ENCODE results near the gene HECTD2.

Gene HECTD2

DNA sequence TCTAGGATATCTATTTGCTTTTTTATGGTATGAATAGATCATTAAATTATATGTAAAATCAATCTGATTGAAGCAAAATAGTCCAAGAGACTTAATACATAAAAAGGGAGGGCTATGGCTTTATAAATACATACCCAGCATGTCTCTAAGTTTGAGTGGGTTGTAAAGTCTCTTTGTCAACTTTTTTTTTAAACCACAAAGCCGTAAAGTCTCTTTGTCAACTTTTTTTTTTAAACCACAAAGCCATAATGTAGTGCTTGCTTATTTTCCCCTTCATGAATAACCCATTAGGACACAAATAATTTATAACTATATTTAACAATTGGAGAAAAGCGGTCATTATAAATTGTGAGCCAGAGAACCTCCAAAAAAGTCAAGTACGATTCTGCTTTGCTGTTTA, 5.7 kb downstream of the HECTD2 start:
- H3K14ac ChIP-seq (ENCODE audit: low read length) = no peak overlapping the region
- no peak for DNase-seq
- no peak overlapping the region for H3K27ac ChIP-seq (ENCODE audit: low read depth, low read length)
- H2BK5ac ChIP-seq (ENCODE audit: low read depth, low read length, poor library complexity) = no peak overlapping the region
- no peak overlapping the region for H4K8ac ChIP-seq (ENCODE audit: low read depth, low read length)
- H3K4ac ChIP-seq (ENCODE audit: low read depth, low read length) = no peak overlapping the region
- WGBS (ENCODE audit: extremely low coverage, insufficient coverage, insufficient read length) = no CpG with 5 or more reads among the region's 3 CpGs
- no peak overlapping the region for H3K23ac ChIP-seq (ENCODE audit: low read length)
- no peak overlapping the region for H2BK12ac ChIP-seq (ENCODE audit: low read length)
- H2AFZ ChIP-seq (ENCODE audit: insufficient read depth, low read length, poor library complexity) = no peak overlapping the region
- H3K4me3 ChIP-seq (ENCODE audit: low read depth, low read length) = no peak overlapping the region
- no peak overlapping the region for H4K12ac ChIP-seq (ENCODE audit: low read depth, low read length)
- H2BK120ac ChIP-seq (ENCODE audit: insufficient read depth, low read length, poor library complexity) = no peak overlapping the region
- no peak overlapping the region for H4K91ac ChIP-seq (ENCODE audit: low read depth, low read length)
- no peak overlapping the region for H3K4me2 ChIP-seq (ENCODE audit: low read length)
- H3K79me2 ChIP-seq (ENCODE audit: control insufficient read depth, insufficient read depth, low read length, poor library complexity) = no peaks in the 10 kb centered on the region
- H3K9me3 ChIP-seq (ENCODE audit: insufficient read depth, low read depth, low read length) = no peaks in the 10 kb centered on the region
- no peak overlapping the region for H3K9ac ChIP-seq (ENCODE audit: low read length)
- peaks cover 2% of the 10 kb centered on the region for H3K79me1 ChIP-seq (ENCODE audit: low read length)
- no peak overlapping the region for H2AK5ac ChIP-seq (ENCODE audit: low read length)
- H3K36me3 ChIP-seq (ENCODE audit: control insufficient read depth in 1 of 2, insufficient read depth in 2 of 2, low read length in 2 of 2) = no peaks in the 10 kb centered on the region
- no peak overlapping the region for H3K18ac ChIP-seq (ENCODE audit: low read length)
- H3K27me3 ChIP-seq (ENCODE audit: insufficient read depth, low read length) = no peaks in the 10 kb centered on the region
- H3K4me1 ChIP-seq (ENCODE audit: control insufficient read depth in 1 of 2, insufficient read depth in 2 of 2, low read length in 2 of 2) = peaks cover 0 to 2% of the 10 kb centered on the region in 2 experiments

DNA sequence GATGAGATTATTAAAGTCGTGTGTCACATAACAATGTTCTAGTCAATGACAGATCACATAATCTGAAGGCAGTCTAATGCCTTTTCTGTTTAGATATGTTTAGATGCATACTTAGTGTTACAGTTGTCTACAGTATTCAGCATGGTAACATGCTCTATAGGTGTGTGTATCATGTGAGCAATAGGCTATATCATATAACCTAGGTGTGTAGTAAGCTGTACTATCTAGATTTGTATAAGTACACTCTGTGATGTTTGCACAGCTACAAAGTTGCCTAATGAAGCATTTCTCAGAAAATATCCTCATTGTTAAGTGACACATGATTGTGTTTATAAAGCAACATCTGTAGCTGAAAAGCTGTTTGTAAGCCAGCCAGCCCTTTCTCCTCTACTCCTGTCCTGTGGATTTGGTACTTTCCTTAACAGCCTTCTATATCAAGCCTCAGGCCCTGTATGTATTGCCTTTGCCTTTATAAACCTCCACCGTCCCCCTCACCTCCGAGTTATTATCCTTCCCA, 6.3 kb downstream of the HECTD2 start:
- no peak overlapping the region for H2AK5ac ChIP-seq (ENCODE audit: low read length)
- H3K23ac ChIP-seq (ENCODE audit: low read length) = no peak overlapping the region
- H3K9ac ChIP-seq (ENCODE audit: low read length) = no peak overlapping the region
- no peak overlapping the region for H3K4ac ChIP-seq (ENCODE audit: low read depth, low read length)
- no peak overlapping the region for H4K91ac ChIP-seq (ENCODE audit: low read depth, low read length)
- H2BK5ac ChIP-seq (ENCODE audit: low read depth, low read length, poor library complexity) = no peak overlapping the region
- DNase-seq = no peak
- H3K79me2 ChIP-seq (ENCODE audit: control insufficient read depth, insufficient read depth, low read length, poor library complexity) = no peaks in the 10 kb centered on the region
- no peak overlapping the region for H4K8ac ChIP-seq (ENCODE audit: low read depth, low read length)
- H3K18ac ChIP-seq (ENCODE audit: low read length) = no peak overlapping the region
- H2BK12ac ChIP-seq (ENCODE audit: low read length) = no peak overlapping the region
- H3K4me3 ChIP-seq (ENCODE audit: low read depth, low read length) = no peak overlapping the region
- no peak overlapping the region for H3K4me2 ChIP-seq (ENCODE audit: low read length)
- H3K27ac ChIP-seq (ENCODE audit: low read depth, low read length) = no peak overlapping the region
- no peak overlapping the region for H3K14ac ChIP-seq (ENCODE audit: low read length)
- WGBS (ENCODE audit: extremely low coverage, insufficient coverage, insufficient read length) = no CpG with 5 or more reads among the region's 3 CpGs
- H2AFZ ChIP-seq (ENCODE audit: insufficient read depth, low read length, poor library complexity) = no peak overlapping the region
- H4K12ac ChIP-seq (ENCODE audit: low read depth, low read length) = no peak overlapping the region
- H3K79me1 ChIP-seq (ENCODE audit: low read length) = no peaks in the 10 kb centered on the region
- no peak overlapping the region for H2BK120ac ChIP-seq (ENCODE audit: insufficient read depth, low read length, poor library complexity)
- no peaks in the 10 kb centered on the region for H3K4me1 ChIP-seq (ENCODE audit: control insufficient read depth in 1 of 2, insufficient read depth in 2 of 2, low read length in 2 of 2)
- no peaks in the 10 kb centered on the region for H3K9me3 ChIP-seq (ENCODE audit: insufficient read depth, low read depth, low read length)
- no peaks in the 10 kb centered on the region for H3K27me3 ChIP-seq (ENCODE audit: insufficient read depth, low read length)
- H3K36me3 ChIP-seq (ENCODE audit: control insufficient read depth in 1 of 2, insufficient read depth in 2 of 2, low read length in 2 of 2) = no peaks in the 10 kb centered on the region

DNA sequence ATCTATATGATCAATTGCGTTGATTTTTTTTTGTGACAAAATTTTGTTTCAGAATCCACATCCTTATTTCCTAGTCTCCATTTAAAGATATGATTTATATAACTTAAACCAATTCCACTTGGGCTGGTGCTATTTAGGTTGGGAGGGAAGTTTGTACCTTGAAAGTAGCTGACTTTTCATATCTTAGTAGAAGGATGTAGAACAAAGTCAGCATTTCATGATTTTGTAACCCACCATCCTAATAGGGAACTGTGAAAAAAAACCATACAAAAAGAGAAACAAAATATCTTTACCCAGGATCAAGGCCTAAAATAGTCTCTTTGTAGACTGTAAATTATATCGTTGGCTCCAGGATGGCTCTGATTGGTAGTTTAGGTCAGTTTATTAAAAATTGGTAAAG, 8.3 kb downstream of the HECTD2 start:
- no peak overlapping the region for H4K8ac ChIP-seq (ENCODE audit: low read depth, low read length)
- no peak overlapping the region for H3K4me3 ChIP-seq (ENCODE audit: low read depth, low read length)
- H3K4me2 ChIP-seq (ENCODE audit: low read length) = no peak overlapping the region
- no peak overlapping the region for H3K9ac ChIP-seq (ENCODE audit: low read length)
- H2AFZ ChIP-seq (ENCODE audit: insufficient read depth, low read length, poor library complexity) = no peak overlapping the region
- no peaks in the 10 kb centered on the region for H3K36me3 ChIP-seq (ENCODE audit: control insufficient read depth in 1 of 2, insufficient read depth in 2 of 2, low read length in 2 of 2)
- H3K4me1 ChIP-seq (ENCODE audit: control insufficient read depth in 1 of 2, insufficient read depth in 2 of 2, low read length in 2 of 2) = no peaks in the 10 kb centered on the region
- no peak for DNase-seq
- no peak overlapping the region for H3K27ac ChIP-seq (ENCODE audit: low read depth, low read length)
- H3K23ac ChIP-seq (ENCODE audit: low read length) = no peak overlapping the region
- no peak overlapping the region for H4K91ac ChIP-seq (ENCODE audit: low read depth, low read length)
- no peaks in the 10 kb centered on the region for H3K27me3 ChIP-seq (ENCODE audit: insufficient read depth, low read length)
- no peak overlapping the region for H3K18ac ChIP-seq (ENCODE audit: low read length)
- H2AK5ac ChIP-seq (ENCODE audit: low read length) = no peak overlapping the region
- WGBS (ENCODE audit: extremely low coverage, insufficient coverage, insufficient read length) = no CpG with 5 or more reads among the region's 2 CpGs
- no peak overlapping the region for H4K12ac ChIP-seq (ENCODE audit: low read depth, low read length)
- H3K4ac ChIP-seq (ENCODE audit: low read depth, low read length) = no peak overlapping the region
- H3K79me2 ChIP-seq (ENCODE audit: control insufficient read depth, insufficient read depth, low read length, poor library complexity) = no peaks in the 10 kb centered on the region
- H2BK5ac ChIP-seq (ENCODE audit: low read depth, low read length, poor library complexity) = no peak overlapping the region
- H3K9me3 ChIP-seq (ENCODE audit: insufficient read depth, low read depth, low read length) = no peaks in the 10 kb centered on the region
- no peak overlapping the region for H2BK120ac ChIP-seq (ENCODE audit: insufficient read depth, low read length, poor library complexity)
- H3K79me1 ChIP-seq (ENCODE audit: low read length) = no peaks in the 10 kb centered on the region
- H3K14ac ChIP-seq (ENCODE audit: low read length) = no peak overlapping the region
- H2BK12ac ChIP-seq (ENCODE audit: low read length) = no peak overlapping the region

DNA sequence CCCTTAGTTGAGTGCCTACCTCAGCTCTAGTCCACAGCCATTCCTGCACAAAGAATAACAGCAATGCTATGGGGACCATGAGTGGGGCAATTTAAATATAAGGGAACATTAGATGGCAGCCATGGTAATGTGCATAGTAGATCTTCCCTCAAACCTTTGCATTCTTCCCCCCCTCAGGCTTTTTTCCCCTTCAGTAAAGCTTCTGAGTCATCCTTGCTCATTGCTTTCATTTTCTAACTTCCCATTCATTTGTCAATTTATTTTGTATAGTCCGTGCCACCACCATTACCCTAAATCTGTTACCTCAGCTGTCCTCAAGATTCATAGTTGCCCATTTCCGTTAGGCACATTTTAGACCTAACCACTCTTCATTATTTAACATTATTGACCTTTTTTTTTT, 10.7 kb downstream of the HECTD2 start:
- H3K23ac ChIP-seq (ENCODE audit: low read length) = no peak overlapping the region
- no peak overlapping the region for H2BK5ac ChIP-seq (ENCODE audit: low read depth, low read length, poor library complexity)
- H2AK5ac ChIP-seq (ENCODE audit: low read length) = no peak overlapping the region
- H2BK12ac ChIP-seq (ENCODE audit: low read length) = no peak overlapping the region
- H4K91ac ChIP-seq (ENCODE audit: low read depth, low read length) = no peak overlapping the region
- H3K27me3 ChIP-seq (ENCODE audit: insufficient read depth, low read length) = no peaks in the 10 kb centered on the region
- H3K79me2 ChIP-seq (ENCODE audit: control insufficient read depth, insufficient read depth, low read length, poor library complexity) = no peaks in the 10 kb centered on the region
- H4K12ac ChIP-seq (ENCODE audit: low read depth, low read length) = no peak overlapping the region
- no peak overlapping the region for H3K18ac ChIP-seq (ENCODE audit: low read length)
- H3K4me3 ChIP-seq (ENCODE audit: low read depth, low read length) = no peak overlapping the region
- no peak overlapping the region for H2AFZ ChIP-seq (ENCODE audit: insufficient read depth, low read length, poor library complexity)
- H3K9me3 ChIP-seq (ENCODE audit: insufficient read depth, low read depth, low read length) = no peaks in the 10 kb centered on the region
- no CpG with 5 or more reads among the region's 2 CpGs for WGBS (ENCODE audit: extremely low coverage, insufficient coverage, insufficient read length)
- H3K36me3 ChIP-seq (ENCODE audit: control insufficient read depth in 1 of 2, insufficient read depth in 2 of 2, low read length in 2 of 2) = no peaks in the 10 kb centered on the region
- H3K9ac ChIP-seq (ENCODE audit: low read length) = no peak overlapping the region
- H2BK120ac ChIP-seq (ENCODE audit: insufficient read depth, low read length, poor library complexity) = no peak overlapping the region
- no peak overlapping the region for H3K14ac ChIP-seq (ENCODE audit: low read length)
- no peaks in the 10 kb centered on the region for H3K79me1 ChIP-seq (ENCODE audit: low read length)
- no peak overlapping the region for H3K4me2 ChIP-seq (ENCODE audit: low read length)
- H3K27ac ChIP-seq (ENCODE audit: low read depth, low read length) = no peak overlapping the region
- H3K4me1 ChIP-seq (ENCODE audit: control insufficient read depth in 1 of 2, insufficient read depth in 2 of 2, low read length in 2 of 2) = no peaks in the 10 kb centered on the region
- no peak overlapping the region for H4K8ac ChIP-seq (ENCODE audit: low read depth, low read length)
- no peak overlapping the region for H3K4ac ChIP-seq (ENCODE audit: low read depth, low read length)
- no peak for DNase-seq

All from trophoblast cell (in vitro differentiated cells and primary cell).